ENCODE results near the gene SLC66A1.

SLC66A1 gene

GRCh38 chr1:19339214-19339861 is 27.2 kb downstream of the SLC66A1 start:
- H3K4me3 ChIP-seq (ENCODE audit: low read depth, low read length): no peak overlapping the region
- DNase-seq (ENCODE audit: low read depth): no peak
- TF ChIP-seq MYC (IDR thresholded peaks at IDR 0.05; ENCODE audit: low read depth, low read length): no peak
- no peak for TF ChIP-seq CTCF (IDR thresholded peaks at IDR 0.05; ENCODE audit: low read depth, low read length)
- TF ChIP-seq, protein P1, sequence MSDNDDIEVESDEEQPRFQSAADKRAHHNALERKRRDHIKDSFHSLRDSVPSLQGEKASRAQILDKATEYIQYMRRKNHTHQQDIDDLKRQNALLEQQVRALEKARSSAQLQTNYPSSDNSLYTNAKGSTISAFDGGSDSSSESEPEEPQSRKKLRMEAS (IDR thresholded peaks at IDR 0.05; ENCODE audit: low read depth, low read length): no peak
- TF ChIP-seq POLR2A (IDR thresholded peaks at IDR 0.05; ENCODE audit: extremely low read depth, insufficient read length): no peak

- no peak for DNase-seq (ENCODE audit: low read depth)
- no peak overlapping the region for H3K4me3 ChIP-seq (ENCODE audit: low read depth, low read length)
- TF ChIP-seq POLR2A (IDR thresholded peaks at IDR 0.05; ENCODE audit: extremely low read depth, insufficient read length) (no peak), MYC (IDR thresholded peaks at IDR 0.05; ENCODE audit: low read depth, low read length) (no peak), CTCF (IDR thresholded peaks at IDR 0.05; ENCODE audit: low read depth, low read length) (no peak)
- TF ChIP-seq, protein P1 (IDR thresholded peaks at IDR 0.05; ENCODE audit: low read depth, low read length): no peak
These were observed 28.3 kb downstream of the SLC66A1 start for GRCh38 chr1:19340387-19340937.

DNA sequence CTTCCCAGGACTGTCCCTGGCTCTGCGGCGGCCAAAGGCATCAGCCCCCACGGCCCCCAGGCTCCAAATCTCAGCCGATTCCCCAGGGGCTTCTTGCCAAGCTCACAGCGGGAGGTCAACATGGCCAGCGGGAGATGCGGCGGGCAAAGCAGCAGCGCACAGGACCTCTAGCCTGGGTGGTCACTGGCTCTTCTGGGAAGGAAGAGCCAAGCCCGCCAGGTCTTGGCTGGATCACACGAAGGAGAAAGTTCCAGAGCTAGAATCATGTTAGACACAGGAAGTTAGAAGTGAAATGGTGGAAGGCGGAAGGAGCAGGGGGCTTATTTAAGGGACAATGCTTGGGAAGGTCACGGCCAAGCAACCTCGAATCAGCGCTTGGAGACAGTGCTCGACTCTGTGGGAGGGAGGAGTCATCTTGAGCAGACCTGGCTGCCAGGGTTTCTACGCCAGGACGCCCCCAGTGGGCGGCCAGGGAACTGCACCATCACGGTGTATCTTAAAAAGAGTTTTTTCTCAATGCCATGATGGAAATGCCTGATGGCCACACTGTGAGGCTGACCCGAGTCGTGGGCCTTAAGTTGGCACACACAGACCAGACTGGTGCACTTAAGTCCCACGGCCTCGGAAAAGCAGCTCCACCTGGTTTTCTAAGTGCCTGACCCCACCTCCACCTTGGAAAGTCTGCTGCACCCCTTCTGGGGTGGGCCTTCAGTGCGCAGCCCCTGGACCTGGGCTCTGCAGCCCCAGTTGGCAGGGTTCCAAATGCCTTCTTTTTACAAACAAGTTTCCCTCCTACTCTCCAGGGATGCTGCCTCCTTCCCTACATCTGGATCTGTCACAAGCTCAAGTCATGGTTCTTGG is 29.3 kb downstream of the SLC66A1 start:
- TF ChIP-seq, protein P1 (IDR thresholded peaks at IDR 0.05; ENCODE audit: low read depth, low read length): no peak
- TF ChIP-seq CTCF (IDR thresholded peaks at IDR 0.05; ENCODE audit: low read depth, low read length): peak; percentile 85
- no peak overlapping the region for H3K4me3 ChIP-seq (ENCODE audit: low read depth, low read length)
- peak; percentile 69 for DNase-seq (ENCODE audit: low read depth)

DNA sequence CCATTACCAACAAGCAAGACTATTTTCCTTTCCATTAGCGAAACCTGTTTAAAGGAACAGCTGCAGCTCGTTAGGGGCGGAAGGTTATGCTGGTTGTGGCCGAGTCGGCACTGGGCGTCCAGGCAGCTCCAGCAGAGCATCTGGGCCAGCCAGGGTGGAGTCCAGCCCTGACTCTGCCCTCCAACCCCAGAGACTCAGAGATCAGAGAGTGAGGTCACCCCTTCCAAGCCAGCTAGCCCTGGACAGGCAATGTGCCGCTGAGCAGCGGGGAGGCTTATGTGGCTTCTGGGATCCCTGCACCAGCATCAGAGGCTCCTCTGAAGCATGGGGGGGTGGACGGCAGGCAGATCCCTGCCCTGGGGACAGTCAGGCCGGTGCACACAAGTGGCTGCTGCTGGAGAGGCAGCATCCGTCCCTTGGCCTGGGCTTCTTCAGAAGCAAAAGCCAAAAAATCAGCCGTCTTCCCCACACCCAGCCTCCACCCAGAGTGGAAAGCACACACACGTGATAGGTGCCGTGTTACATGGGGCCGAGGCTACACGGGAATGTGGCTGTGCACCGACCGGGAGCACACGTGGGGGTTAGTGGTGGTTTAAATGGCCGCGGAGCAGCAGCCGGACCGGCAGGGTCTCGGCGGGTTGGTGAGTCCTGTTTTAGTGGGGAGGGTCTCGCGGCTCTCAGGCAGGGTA is 30.1 kb downstream of the SLC66A1 start:
- TF ChIP-seq, protein P1 (IDR thresholded peaks at IDR 0.05; ENCODE audit: low read depth, low read length): no peak
- TF ChIP-seq POLR2A (IDR thresholded peaks at IDR 0.05; ENCODE audit: extremely low read depth, insufficient read length) (no peak), CTCF (IDR thresholded peaks at IDR 0.05; ENCODE audit: low read depth, low read length) (no peak), MYC (IDR thresholded peaks at IDR 0.05; ENCODE audit: low read depth, low read length) (no peak)
- no peak for DNase-seq (ENCODE audit: low read depth)
- no peak overlapping the region for H3K4me3 ChIP-seq (ENCODE audit: low read depth, low read length)

- TF ChIP-seq POLR2A (IDR thresholded peaks at IDR 0.05; ENCODE audit: extremely low read depth, insufficient read length): no peak
- TF ChIP-seq MYC (IDR thresholded peaks at IDR 0.05; ENCODE audit: low read depth, low read length): no peak
- TF ChIP-seq, protein P1 (IDR thresholded peaks at IDR 0.05; ENCODE audit: low read depth, low read length): no peak
- TF ChIP-seq CTCF (IDR thresholded peaks at IDR 0.05; ENCODE audit: low read depth, low read length): no peak
- no peak overlapping the region for H3K4me3 ChIP-seq (ENCODE audit: low read depth, low read length)
- DNase-seq (ENCODE audit: low read depth): no peak
These were observed 30.9 kb downstream of the SLC66A1 start for GRCh38 chr1:19342894-19343616.

Data from NB4 (cell line).